GM10248 (cell line): ENCODE results near the gene PPP1R18.
A peak's percentile ranks its signal among the peaks of the same experiment; 100 is the strongest.
"Not testable (repeated sequence)": the region's sequence is repeated elsewhere in the genome, so short reads cannot be mapped to it uniquely, and the experiment has no call there.

Experiments
- CTCF ChIA-PET: fragments of 300-600 bp; sonication (Branson Sonifier 250); formaldehyde crosslinking; extraction: SDS; loops from one replicate; lab custom pipeline; 2021; ENCODE audit warnings: antibody characterized with exemption; lab: Yijun Ruan, JAX
- POLR2A ChIA-PET: fragments of 350-650 bp; sonication (Branson Sonifier 250); formaldehyde crosslinking; extraction: SDS; loops from one replicate; lab custom pipeline; 2020; ENCODE audit warnings: antibody characterized with exemption; lab: Yijun Ruan, JAX
- DNase-seq: peaks from one replicate; pipeline ENCODE4 v3.0.0; 2012; ENCODE audit errors: extremely low spot score
- CTCF ChIP-seq: IDR thresholded peaks from 2 replicates; pipeline ENCODE4 v1.5.1; 2012; ENCODE audit warnings: mild to moderate bottlenecking, low read depth; ENCODE audit errors: extremely low read depth, missing control alignments, control extremely low read depth

The PPP1R18 gene

GRCh38 chr6:30722280-30723112 lies 36.1 kb upstream of the PPP1R18 start:
- TF ChIP-seq CTCF, result peak; percentile 94
- ChIA-PET CTCF (interaction anchor here (0.9 to 30.8 kb wide), 41 partner anchors 11 to 365 kb away, joined by 3 to 776 read pairs (median 6); partner anchors contain the start of genes ATAT1, DHX16, FLOT1 and MRPS18B), POLR2A (interaction anchor here (1.2 to 3.8 kb wide), 3 partner anchors 42 to 108 kb away, joined by 3 to 22 read pairs (median 5); no protein-coding TSS in a partner anchor)
- DNase-seq, result peak; percentile 66

GRCh38 chr6:30722025-30722279 lies 35.5 kb upstream of the PPP1R18 start:
- CTCF ChIA-PET, result interaction anchor here (0.9 to 30.8 kb wide), 39 partner anchors 10 to 365 kb away, joined by 3 to 776 read pairs (median 6); partner anchors contain the start of genes ATAT1, DHX16, FLOT1 and MRPS18B
- POLR2A ChIA-PET, result interaction anchor here (0.6 to 3.8 kb wide), 3 partner anchors 43 to 340 kb away, joined by 5 to 22 read pairs (median 5); no protein-coding TSS in a partner anchor
- not testable (repeated sequence) for DNase-seq

GRCh38 chr6:30721198-30722024 lies 35.0 kb upstream of the PPP1R18 start:
- peak; percentile 90 for DNase-seq

GRCh38 chr6:30720738-30721197 lies 34.3 kb upstream of the PPP1R18 start:
- CTCF ChIA-PET, result interaction anchor here (0.8 to 30.8 kb wide), 13 partner anchors 8 to 239 kb away, joined by 3 to 776 read pairs (median 6); partner anchors contain the start of genes DHX16, FLOT1 and NRM
- TF ChIP-seq CTCF, result no peak
- POLR2A ChIA-PET, result interaction anchor here (0.6 to 3.8 kb wide), 4 partner anchors 36 to 248 kb away, joined by 3 to 22 read pairs (median 4); no protein-coding TSS in a partner anchor
- peak; percentile 40 for DNase-seq

More at GRCh38 chr6:30721198-30722024, 35.0 kb upstream of the PPP1R18 start:
- ChIA-PET CTCF (interaction anchor here (1.0 to 30.8 kb wide), 29 partner anchors 10 to 241 kb away, joined by 3 to 776 read pairs (median 6); partner anchors contain the start of genes DHX16, FLOT1, MRPS18B and NRM), POLR2A (interaction anchor here (0.6 to 3.8 kb wide), 4 partner anchors 37 to 341 kb away, joined by 3 to 22 read pairs (median 5); no protein-coding TSS in a partner anchor)
- TF ChIP-seq CTCF, result peak; percentile 38

- no peak for TF ChIP-seq CTCF
- ChIA-PET CTCF (interaction anchor here (0.8 to 30.8 kb wide), 10 partner anchors 8 to 175 kb away, joined by 3 to 776 read pairs (median 6); partner anchors contain the start of genes DHX16 and NRM), POLR2A (interaction anchor here (0.6 to 1.0 kb wide), 3 partner anchors 35 to 249 kb away, joined by 3 read pairs; no protein-coding TSS in a partner anchor)
- DNase-seq, result peak; percentile 87
Measured at GRCh38 chr6:30719791-30720737, 33.6 kb upstream of the PPP1R18 start, which contains the start of gene TUBB. TSS of gene TUBB (plus strand) at chr6:30720352. CDS start at chr6:30720507, 155 bp downstream.

- ChIA-PET CTCF (interaction anchor here (1.0 to 30.8 kb wide), 6 partner anchors 10 to 42 kb away, joined by 3 to 776 read pairs (median 6); partner anchors contain the start of gene DHX16), POLR2A (interaction anchor here (0.7 kb wide), 1 partner anchor 105 kb away, joined by 3 read pairs; no protein-coding TSS in a partner anchor)
- no peak for DNase-seq
Measured at GRCh38 chr6:30719356-30719755, 32.9 kb upstream of the PPP1R18 start.

GRCh38 chr6:30717845-30718720 lies 31.6 kb upstream of the PPP1R18 start:
- ChIA-PET CTCF (interaction anchor here (1.2 to 30.8 kb wide), 9 partner anchors 11 to 41 kb away, joined by 3 to 776 read pairs (median 7); partner anchors contain the start of genes DHX16 and NRM), POLR2A (interaction anchor here (0.9 to 1.3 kb wide), 9 partner anchors 13 to 105 kb away, joined by 3 to 17 read pairs (median 8); partner anchors contain the start of gene NRM)
- not testable (repeated sequence) for DNase-seq

More at GRCh38 chr6:30719356-30719755, 32.9 kb upstream of the PPP1R18 start:
- no peak for TF ChIP-seq CTCF
